Activated CD4-positive, CD25-positive, alpha-beta regulatory T cell treated with anti-CD3 and anti-CD28 coated beads, Interleukin-2, amount 50 U/mL, for 16 hours (primary cell): ENCODE results near the gene PHF1.
"Not testable (repeated sequence)": the region's sequence is repeated elsewhere in the genome, so short reads cannot be mapped to it uniquely, and the experiment has no call there.

Experiments used
- DNase-seq: peaks from one replicate; pipeline ENCODE4 v3.0.0-alpha.2; 2020; ENCODE audit warnings: low read depth, low spot score

Gene PHF1

DNA sequence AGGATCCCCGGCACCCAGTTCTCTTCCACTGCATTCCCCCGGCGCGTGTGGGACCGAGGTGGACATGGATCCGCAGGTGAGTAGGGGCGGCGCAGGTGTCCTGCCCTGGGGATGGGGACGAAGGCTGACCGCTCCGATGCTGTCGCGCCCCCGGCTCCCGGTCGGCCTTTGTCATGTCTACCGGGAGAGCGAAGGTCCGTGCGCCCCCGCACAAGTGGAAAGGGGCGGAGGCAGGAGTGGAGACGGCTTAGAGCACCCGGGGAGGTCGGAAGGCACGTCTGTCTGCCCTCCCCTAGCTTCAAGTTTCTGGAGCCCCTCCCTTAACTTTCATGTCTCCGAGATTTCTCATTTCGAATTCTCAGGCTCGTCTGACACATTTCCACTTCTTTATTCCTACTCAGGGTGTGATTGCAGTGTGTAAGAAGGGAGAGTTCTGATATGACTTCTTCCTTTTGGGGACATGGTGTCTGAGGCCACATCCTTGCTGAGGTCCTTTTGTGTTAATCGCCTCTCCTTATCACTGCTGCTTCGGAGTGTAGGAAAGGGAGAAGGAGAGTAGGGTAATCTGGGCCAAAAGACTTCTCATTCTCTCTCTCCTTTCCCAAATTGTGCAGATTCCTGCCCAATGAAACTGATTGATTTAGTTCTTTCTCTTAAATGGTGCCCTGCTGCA lies 18.8 kb upstream of the PHF1 start:
- DNase-seq: no peak

DNA sequence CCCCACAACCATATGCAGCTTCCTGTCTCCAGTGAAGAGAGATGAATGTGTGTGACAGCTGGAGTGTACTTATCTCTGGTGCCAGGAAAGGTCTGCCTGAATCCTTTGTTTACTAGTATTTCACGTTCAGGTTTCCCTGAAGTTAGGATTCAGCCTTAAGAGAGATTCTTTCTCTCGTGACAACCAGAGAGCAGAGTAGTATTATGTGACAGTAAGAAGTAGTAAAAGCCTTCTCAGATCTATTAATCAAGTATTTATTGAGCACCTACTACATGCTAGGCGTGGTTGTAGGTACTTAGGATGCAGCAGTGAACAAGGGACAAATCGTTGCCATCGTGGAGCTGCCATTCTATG lies 18.2 kb upstream of the PHF1 start:
- no peak for DNase-seq

- DNase-seq: no peak
Measured at GRCh38 chr6:33392979-33393378, 17.8 kb upstream of the PHF1 start.

- no peak for DNase-seq
Measured at GRCh38 chr6:33397541-33397940, 13.3 kb upstream of the PHF1 start.

DNA sequence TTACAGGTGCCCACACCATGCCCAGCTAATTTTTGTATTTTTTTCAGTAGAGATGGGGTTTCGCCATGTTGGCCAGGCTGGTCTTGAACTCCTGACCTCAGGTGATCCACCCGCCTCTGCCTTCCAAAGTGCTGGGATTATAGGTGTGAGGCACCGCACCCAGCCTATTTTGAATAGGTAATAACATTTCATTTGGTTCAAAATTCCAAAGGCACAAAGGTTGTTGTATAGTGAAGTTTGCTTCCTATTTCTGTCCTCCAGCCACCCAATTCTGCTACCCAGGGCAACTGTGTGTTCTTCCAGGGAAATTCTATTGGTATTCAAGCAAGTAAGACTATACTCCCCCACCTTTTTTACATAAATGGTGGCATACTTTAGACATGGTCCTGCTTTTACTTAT lies 12.2 kb upstream of the PHF1 start:
- not testable (repeated sequence) for DNase-seq

- not testable (repeated sequence) for DNase-seq
Measured at GRCh38 chr6:33399881-33400280, 10.9 kb upstream of the PHF1 start.

- no peak for DNase-seq
Measured at GRCh38 chr6:33404884-33405283, 5.9 kb upstream of the PHF1 start.

DNA sequence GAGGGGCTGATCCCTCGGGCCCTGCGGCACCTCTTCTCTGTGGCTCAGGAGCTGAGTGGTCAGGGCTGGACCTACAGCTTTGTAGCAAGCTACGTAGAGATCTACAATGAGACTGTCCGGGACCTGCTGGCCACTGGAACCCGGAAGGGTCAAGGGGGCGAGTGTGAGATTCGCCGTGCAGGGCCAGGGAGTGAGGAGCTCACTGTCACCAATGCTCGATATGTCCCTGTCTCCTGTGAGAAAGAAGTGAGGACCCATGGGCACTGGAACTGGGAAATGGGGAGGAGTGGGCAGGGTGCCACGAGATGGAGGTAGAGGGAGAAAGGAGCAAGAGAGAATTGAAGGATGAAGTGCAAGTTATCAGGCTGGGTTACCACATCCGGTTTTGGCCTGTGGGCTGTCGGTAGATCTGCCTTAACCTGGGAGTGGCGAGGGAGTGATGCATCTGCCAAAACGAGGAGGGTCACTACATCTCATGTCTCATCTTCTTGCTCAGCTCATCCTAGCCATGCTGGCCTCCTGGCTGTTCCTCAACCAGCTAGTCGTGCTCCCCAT lies 5.4 kb upstream of the PHF1 start:
- DNase-seq: no peak

DNA sequence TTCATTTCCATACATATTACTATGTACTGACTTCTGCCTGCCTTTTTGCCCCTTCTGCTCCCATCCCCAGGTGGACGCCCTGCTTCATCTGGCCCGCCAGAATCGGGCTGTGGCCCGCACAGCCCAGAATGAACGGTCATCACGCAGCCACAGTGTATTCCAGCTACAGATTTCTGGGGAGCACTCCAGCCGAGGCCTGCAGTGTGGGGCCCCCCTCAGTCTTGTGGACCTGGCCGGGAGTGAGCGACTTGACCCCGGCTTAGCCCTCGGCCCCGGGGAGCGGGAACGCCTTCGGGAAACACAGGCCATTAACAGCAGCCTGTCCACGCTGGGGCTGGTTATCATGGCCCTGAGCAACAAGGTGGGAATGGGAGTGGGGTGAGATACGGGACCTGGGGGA lies 4.7 kb upstream of the PHF1 start:
- no peak for DNase-seq

DNA sequence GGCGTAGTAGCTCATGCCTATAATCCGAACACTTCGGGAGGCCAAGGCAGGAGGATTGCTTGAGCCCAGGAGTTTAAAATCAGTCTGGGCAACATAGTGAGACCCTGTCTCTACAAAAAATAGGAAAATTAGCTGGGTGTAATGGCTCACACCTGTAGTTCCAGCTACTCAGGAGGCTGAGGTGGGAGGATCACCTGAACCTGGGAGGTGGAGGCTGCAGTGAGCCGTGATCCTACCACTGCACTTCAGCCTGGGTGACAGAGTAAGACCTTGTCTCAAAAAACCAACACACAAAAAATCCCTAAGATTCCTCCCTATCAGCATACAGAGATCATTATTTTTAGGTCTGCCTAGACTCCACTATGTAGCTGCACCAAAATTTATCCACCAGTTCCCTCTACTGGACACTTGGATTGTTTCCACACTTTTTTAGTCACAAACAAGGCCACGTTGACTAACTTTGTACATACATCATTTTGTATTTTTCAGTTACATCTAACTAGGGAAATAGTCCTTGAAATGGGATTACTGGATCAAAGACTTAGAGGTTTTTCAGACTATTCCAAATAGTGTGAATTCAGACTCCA lies 3.6 kb upstream of the PHF1 start:
- no peak for DNase-seq

- DNase-seq: peak; percentile 99
Measured at GRCh38 chr6:33410050-33410710, 634 bp upstream of the PHF1 start.

- no peak for DNase-seq
Measured at GRCh38 chr6:33411632-33412005, 805 bp downstream of the PHF1 start.

- DNase-seq: no peak
Measured at GRCh38 chr6:33412140-33413009, 1.6 kb downstream of the PHF1 start.

DNA sequence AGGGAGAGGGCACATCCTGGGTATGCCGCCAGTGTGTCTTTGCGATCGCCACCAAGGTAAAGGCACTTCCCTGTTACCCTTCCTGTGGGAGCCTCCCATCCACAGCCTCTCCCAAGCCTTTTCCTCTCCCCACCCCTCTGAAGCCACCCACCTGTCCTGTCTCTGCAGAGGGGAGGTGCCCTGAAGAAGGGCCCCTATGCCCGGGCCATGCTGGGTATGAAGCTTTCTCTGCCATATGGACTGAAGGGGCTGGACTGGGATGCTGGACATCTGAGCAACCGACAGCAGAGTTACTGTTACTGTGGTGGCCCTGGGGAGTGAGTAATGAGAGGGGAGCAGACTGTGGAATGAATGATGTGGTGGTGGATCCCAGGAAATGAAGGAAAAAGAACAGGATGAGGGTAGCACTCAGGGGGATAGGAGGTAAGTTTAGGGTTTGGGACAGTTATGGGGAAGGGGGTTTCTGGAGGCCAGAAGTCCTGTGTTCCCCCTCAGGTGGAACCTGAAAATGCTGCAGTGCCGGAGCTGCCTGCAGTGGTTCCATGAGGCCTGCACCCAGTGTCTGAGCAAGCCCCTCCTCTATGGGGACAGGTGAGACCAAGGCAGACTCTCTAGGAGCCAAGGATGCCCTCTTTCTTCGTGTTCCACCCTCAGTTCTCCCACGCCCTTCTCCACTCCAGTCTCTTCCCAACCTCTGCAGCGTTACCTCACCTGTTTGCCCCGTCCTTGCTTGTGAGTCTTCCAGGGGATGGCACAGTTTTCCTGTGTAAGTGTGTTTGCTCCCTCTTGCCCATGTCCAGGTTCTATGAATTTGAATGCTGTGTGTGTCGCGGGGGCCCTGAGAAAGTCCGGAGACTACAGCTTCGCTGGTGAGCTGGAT lies 2.7 kb downstream of the PHF1 start:
- DNase-seq: no peak

- no peak for DNase-seq
Measured at GRCh38 chr6:33414592-33415271, 3.9 kb downstream of the PHF1 start.

DNA sequence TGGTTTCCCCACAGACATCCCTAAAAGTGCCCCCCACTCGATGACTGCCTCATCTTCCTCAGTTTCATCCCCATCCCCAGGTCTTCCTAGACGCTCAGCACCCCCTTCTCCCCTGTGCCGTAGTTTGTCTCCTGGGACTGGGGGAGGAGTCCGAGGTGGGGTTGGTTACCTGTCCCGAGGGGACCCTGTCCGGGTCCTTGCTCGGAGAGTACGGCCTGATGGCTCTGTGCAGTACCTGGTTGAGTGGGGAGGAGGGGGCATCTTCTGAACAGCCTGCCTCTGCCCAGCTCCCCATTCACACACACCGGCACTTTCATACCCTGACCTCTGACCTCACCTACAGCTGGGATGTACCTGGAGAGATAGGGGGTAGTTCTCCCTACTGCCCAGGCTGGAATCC lies 5.0 kb downstream of the PHF1 start:
- no peak for DNase-seq

DNA sequence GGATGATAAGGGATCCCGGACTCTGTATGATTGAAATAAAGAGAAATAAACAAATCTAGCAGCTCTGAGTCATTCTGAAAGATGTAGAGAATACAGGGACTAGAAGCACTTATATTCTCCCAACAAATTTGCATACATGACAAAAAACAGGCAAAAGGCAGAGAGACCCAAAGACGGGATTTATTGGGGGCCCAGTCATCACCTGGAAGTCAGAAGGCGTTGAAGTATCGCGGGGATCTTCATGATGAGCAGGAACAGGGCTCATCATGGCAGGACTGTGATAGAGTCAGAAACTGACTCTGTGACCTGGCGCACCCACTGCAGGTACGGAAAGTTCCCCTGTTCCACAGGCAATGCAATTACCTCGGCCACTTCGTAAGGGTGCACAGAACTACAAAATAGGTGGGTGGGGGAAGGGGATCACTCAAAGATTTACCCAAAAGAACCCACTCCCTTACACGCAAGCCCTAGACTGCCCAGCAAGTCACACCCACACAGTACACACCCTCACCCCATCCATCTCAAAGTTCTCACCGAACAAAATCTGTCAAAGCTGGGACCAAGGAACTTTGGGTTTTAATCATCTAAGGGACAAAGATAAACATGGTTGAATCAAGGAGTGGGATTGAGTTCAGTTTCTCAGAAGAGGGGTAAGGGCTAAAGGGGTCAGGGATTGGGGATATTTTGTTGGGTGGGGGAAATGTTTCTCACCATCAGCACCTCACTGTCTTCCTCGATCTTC lies 5.7 kb downstream of the PHF1 start:
- DNase-seq: no peak

- no peak for DNase-seq
Measured at GRCh38 chr6:33417128-33417902, 6.5 kb downstream of the PHF1 start.
